ENCODE results near the gene FAM83B.
"Not testable (repeated sequence)": the region's sequence is repeated elsewhere in the genome, so short reads cannot be mapped to it uniquely, and the experiment has no call there.

FAM83B gene

GRCh38 chr6:54900666-54901065 lies 54.1 kb downstream of the FAM83B start:
- no peak for DNase-seq

- DNase-seq, result no peak
These were observed 57.3 kb downstream of the FAM83B start for GRCh38 chr6:54903884-54904283.

GRCh38 chr6:54907355-54907754 lies 60.8 kb downstream of the FAM83B start:
- DNase-seq, result no peak

GRCh38 chr6:54909184-54909583 lies 62.6 kb downstream of the FAM83B start:
- no peak for DNase-seq

GRCh38 chr6:54910431-54910884 lies 63.9 kb downstream of the FAM83B start:
- DNase-seq, result no peak

GRCh38 chr6:54910921-54911320 lies 64.3 kb downstream of the FAM83B start:
- DNase-seq, result no peak

GRCh38 chr6:54913211-54913610 lies 66.6 kb downstream of the FAM83B start:
- no peak for DNase-seq

- DNase-seq, result no peak
These were observed 70.3 kb downstream of the FAM83B start for GRCh38 chr6:54916858-54917257.

- DNase-seq, result no peak
These were observed 74.1 kb downstream of the FAM83B start for GRCh38 chr6:54920628-54921027.

- DNase-seq, result no peak
These were observed 75.3 kb downstream of the FAM83B start for GRCh38 chr6:54921891-54922290.

GRCh38 chr6:54929245-54929909 lies 82.8 kb downstream of the FAM83B start:
- DNase-seq, result no peak

GRCh38 chr6:54932622-54933021 lies 86.1 kb downstream of the FAM83B start:
- DNase-seq, result no peak

GRCh38 chr6:54935739-54936138 lies 89.2 kb downstream of the FAM83B start:
- no peak for DNase-seq

- no peak for DNase-seq
These were observed 90.8 kb downstream of the FAM83B start for GRCh38 chr6:54937371-54937770.

GRCh38 chr6:54957698-54958097 lies 111.1 kb downstream of the FAM83B start:
- DNase-seq, result no peak

- DNase-seq, result no peak
These were observed 111.9 kb downstream of the FAM83B start for GRCh38 chr6:54958446-54958845.

- DNase-seq, result no peak
These were observed 113.2 kb downstream of the FAM83B start for GRCh38 chr6:54959820-54960219.

- not testable (repeated sequence) for DNase-seq
These were observed 114.8 kb downstream of the FAM83B start for GRCh38 chr6:54961372-54961771.

- DNase-seq, result no peak
These were observed 123.8 kb downstream of the FAM83B start for GRCh38 chr6:54970337-54970736.

GRCh38 chr6:54971825-54972224 lies 125.3 kb downstream of the FAM83B start:
- no peak for DNase-seq

GRCh38 chr6:54979161-54979560 lies 132.6 kb downstream of the FAM83B start:
- not testable (repeated sequence) for DNase-seq

- DNase-seq, result no peak
These were observed 134.1 kb downstream of the FAM83B start for GRCh38 chr6:54980511-54981275.

- DNase-seq, result no peak
These were observed 134.7 kb downstream of the FAM83B start for GRCh38 chr6:54981276-54981609.

- no peak for DNase-seq
These were observed 135.1 kb downstream of the FAM83B start for GRCh38 chr6:54981647-54982046.
